SK-N-SH treated with all-trans-retinoic acid at 6 μM for 48 hours (cell line): ENCODE measurements around the gene BICRAL.
A peak's percentile ranks its signal among the peaks of the same experiment; 100 is the strongest.
"Not testable (repeated sequence)": the region's sequence is repeated elsewhere in the genome, so short reads cannot be mapped to it uniquely, and the experiment has no call there.

Experiments
- ATAC-seq: fragments of 200-7000 bp; cut with Tn5 transposase; 3 replicates; pipeline ENCODE4 v1.9.1; 2020; ENCODE audit warnings: mild to moderate bottlenecking, moderate library complexity
- BACH2 ChIP-seq: fragments of 250-450 bp; sonication (Bioruptor Pico); IDR thresholded peaks from 2 replicates; pipeline ENCODE4 v1.9.0; 2021; ENCODE audit warnings: mild to moderate bottlenecking, borderline replicate concordance
- CREB5 ChIP-seq: fragments of 250-450 bp; sonication (Bioruptor Pico); IDR thresholded peaks from 2 replicates; pipeline ENCODE4 v1.5.1; 2020; ENCODE audit warnings: low read depth, mild to moderate bottlenecking, moderate library complexity
- CSDC2 ChIP-seq: fragments of 250-450 bp; sonication (Bioruptor Pico); IDR thresholded peaks from 2 replicates; pipeline ENCODE4 v1.5.0; 2020; ENCODE audit warnings: mild to moderate bottlenecking, moderate library complexity
- ESRRG ChIP-seq: fragments of 250-450 bp; sonication (Bioruptor Pico); IDR thresholded peaks from 2 replicates; pipeline ENCODE4 v1.6.1; 2021; ENCODE audit warnings: mild to moderate bottlenecking
- GLIS3 ChIP-seq: fragments of 250-450 bp; sonication (Bioruptor Pico); IDR thresholded peaks from 2 replicates; pipeline ENCODE4 v1.5.0; 2020; ENCODE audit warnings: mild to moderate bottlenecking, moderate library complexity
- ISL1 ChIP-seq: fragments of 250-450 bp; sonication (Bioruptor Pico); IDR thresholded peaks from 2 replicates; pipeline ENCODE4 v2.1.2; 2022; ENCODE audit warnings: mild to moderate bottlenecking, moderate library complexity
- PPARA ChIP-seq: fragments of 250-450 bp; sonication (Bioruptor Pico); IDR thresholded peaks from 2 replicates; pipeline ENCODE4 v1.5.0; 2020; ENCODE audit warnings: mild to moderate bottlenecking, borderline replicate concordance
- RARB ChIP-seq: fragments of 250-450 bp; sonication (Bioruptor Pico); IDR thresholded peaks from 2 replicates; pipeline ENCODE4 v1.8.0; 2021; ENCODE audit warnings: mild to moderate bottlenecking, moderate library complexity
- SNAI2 ChIP-seq: fragments of 250-450 bp; sonication (Bioruptor Pico); IDR thresholded peaks from 2 replicates; pipeline ENCODE4 v1.5.0; 2020; ENCODE audit warnings: mild to moderate bottlenecking, moderate library complexity
- TCF4 ChIP-seq: fragments of 250-450 bp; sonication (Bioruptor Pico); IDR thresholded peaks from 2 replicates; pipeline ENCODE4 v1.8.0; 2021; ENCODE audit warnings: mild to moderate bottlenecking, moderate library complexity, borderline replicate concordance
- TOX ChIP-seq: fragments of 250-450 bp; sonication (Bioruptor Pico); IDR thresholded peaks from 2 replicates; pipeline ENCODE4 v1.8.0; 2021; ENCODE audit warnings: mild to moderate bottlenecking, moderate library complexity, borderline replicate concordance
- ZC3H10 ChIP-seq: fragments of 250-450 bp; sonication (Bioruptor Pico); IDR thresholded peaks from 2 replicates; pipeline ENCODE4 v1.5.1; 2021; ENCODE audit warnings: mild to moderate bottlenecking, moderate library complexity
- ZFP30 ChIP-seq: fragments of 450-650 bp; formaldehyde crosslinking; IDR thresholded peaks from 2 replicates; pipeline ENCODE4 v1.5.0; 2022; ENCODE audit warnings: mild to moderate bottlenecking, moderate library complexity
- ZNF565 ChIP-seq: fragments of 450-650 bp; formaldehyde crosslinking; conservative IDR thresholded peaks from 2 replicates; pipeline ENCODE4 v1.5.0; 2020; ENCODE audit warnings: low read depth, mild to moderate bottlenecking, moderate library complexity
- ZNF70 ChIP-seq: fragments of 450-650 bp; formaldehyde crosslinking; IDR thresholded peaks from 2 replicates; pipeline ENCODE4 v1.5.0; 2020; ENCODE audit warnings: mild to moderate bottlenecking, moderate library complexity
- ZNF8 ChIP-seq: fragments of 450-650 bp; formaldehyde crosslinking; IDR thresholded peaks from 2 replicates; pipeline ENCODE4 v1.5.0; 2020; ENCODE audit warnings: mild to moderate bottlenecking, moderate library complexity
- TF ChIP-seq, protein P1 (sequence below): fragments of 250-450 bp; sonication (Bioruptor Pico); IDR thresholded peaks from 2 replicates; pipeline ENCODE4 v1.5.0; 2020; ENCODE audit warnings: mild to moderate bottlenecking, moderate library complexity
- TF ChIP-seq, protein P2 (sequence below): fragments of 250-450 bp; sonication (Bioruptor Pico); IDR thresholded peaks from 2 replicates; pipeline ENCODE4 v1.8.0; 2020; ENCODE audit warnings: mild to moderate bottlenecking, moderate library complexity, borderline replicate concordance
- TF ChIP-seq, protein P3 (sequence below): fragments of 250-450 bp; sonication (Bioruptor Pico); IDR thresholded peaks from 2 replicates; pipeline ENCODE4 v1.5.1; 2021; ENCODE audit warnings: mild to moderate bottlenecking, moderate library complexity

Gene BICRAL

DNA sequence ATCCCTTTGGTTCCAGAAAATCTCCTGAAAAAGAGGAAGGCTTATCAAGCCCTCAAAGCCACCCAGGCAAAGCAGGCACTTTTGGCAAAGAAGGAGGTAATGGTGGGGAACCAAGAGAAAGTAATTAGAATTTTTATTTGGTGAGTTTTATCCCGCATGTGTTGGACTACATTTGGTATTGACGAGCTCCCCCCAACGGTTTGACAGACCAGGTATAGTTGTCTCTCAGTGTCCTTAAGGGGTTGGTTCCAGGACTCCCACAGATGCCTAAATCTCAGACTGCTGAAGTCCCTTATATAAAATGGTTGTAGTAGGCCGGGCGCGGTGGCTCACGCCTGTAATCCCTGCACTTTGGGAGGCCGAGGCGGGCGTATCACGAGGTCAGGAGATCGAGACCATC, 99.0 kb downstream of the BICRAL start:
- ATAC-seq, result not testable (repeated sequence)

- TF ChIP-seq ISL1 (CRISPR knock-in tag), result no peak
- no peak for TF ChIP-seq TCF4 (CRISPR knock-in tag)
- no peak for TF ChIP-seq ZC3H10 (CRISPR knock-in tag)
- no peak for TF ChIP-seq BACH2
- TF ChIP-seq RARB (CRISPR knock-in tag), result no peak
- no peak for TF ChIP-seq TOX (CRISPR knock-in tag)
- TF ChIP-seq PPARA (CRISPR knock-in tag), result no peak
- no peak for TF ChIP-seq ZNF565 (CRISPR knock-in tag)
- no peak for TF ChIP-seq CREB5 (CRISPR knock-in tag)
- TF ChIP-seq ESRRG (CRISPR knock-in tag), result no peak
- TF ChIP-seq, protein P1, sequence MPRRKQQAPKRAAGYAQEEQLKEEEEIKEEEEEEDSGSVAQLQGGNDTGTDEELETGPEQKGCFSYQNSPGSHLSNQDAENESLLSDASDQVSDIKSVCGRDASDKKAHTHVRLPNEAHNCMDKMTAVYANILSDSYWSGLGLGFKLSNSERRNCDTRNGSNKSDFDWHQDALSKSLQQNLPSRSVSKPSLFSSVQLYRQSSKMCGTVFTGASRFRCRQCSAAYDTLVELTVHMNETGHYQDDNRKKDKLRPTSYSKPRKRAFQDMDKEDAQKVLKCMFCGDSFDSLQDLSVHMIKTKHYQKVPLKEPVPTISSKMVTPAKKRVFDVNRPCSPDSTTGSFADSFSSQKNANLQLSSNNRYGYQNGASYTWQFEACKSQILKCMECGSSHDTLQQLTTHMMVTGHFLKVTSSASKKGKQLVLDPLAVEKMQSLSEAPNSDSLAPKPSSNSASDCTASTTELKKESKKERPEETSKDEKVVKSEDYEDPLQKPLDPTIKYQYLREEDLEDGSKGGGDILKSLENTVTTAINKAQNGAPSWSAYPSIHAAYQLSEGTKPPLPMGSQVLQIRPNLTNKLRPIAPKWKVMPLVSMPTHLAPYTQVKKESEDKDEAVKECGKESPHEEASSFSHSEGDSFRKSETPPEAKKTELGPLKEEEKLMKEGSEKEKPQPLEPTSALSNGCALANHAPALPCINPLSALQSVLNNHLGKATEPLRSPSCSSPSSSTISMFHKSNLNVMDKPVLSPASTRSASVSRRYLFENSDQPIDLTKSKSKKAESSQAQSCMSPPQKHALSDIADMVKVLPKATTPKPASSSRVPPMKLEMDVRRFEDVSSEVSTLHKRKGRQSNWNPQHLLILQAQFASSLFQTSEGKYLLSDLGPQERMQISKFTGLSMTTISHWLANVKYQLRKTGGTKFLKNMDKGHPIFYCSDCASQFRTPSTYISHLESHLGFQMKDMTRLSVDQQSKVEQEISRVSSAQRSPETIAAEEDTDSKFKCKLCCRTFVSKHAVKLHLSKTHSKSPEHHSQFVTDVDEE (CRISPR knock-in tag), result no peak
- TF ChIP-seq, all 23 proteins: peak for 0
- no peak for ATAC-seq
Observed at GRCh38 chr6:42885702-42886101, 103.8 kb downstream of the BICRAL start.

- not testable (repeated sequence) for ATAC-seq
Observed at GRCh38 chr6:42888201-42888600, 106.3 kb downstream of the BICRAL start.

DNA sequence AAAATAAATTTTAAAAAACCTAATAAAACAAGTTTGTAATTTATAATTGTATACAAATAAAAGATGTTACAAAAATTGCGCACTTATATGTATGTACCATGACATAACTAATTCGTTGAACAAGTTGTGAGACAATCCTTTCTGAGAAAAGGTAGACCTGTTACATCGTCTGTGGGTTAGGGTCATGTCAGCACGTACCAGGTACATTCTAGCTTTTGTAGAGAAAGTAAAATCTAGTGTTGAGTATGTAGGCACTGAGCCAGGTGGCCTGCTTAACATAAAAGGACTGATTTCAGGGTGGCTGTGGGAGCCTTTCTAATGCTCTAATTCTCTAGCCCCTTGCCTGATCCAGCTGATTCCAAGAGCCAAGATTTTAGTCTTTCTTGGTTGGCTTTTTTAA, 108.0 kb downstream of the BICRAL start:
- TF ChIP-seq GLIS3 (CRISPR knock-in tag) (no peak), ZNF8 (no peak), RARB (CRISPR knock-in tag) (no peak), ZC3H10 (CRISPR knock-in tag) (no peak), ZNF565 (CRISPR knock-in tag) (no peak), CSDC2 (CRISPR knock-in tag) (no peak), BACH2 (no peak), SNAI2 (CRISPR knock-in tag) (no peak), ZFP30 (no peak), ZNF70 (CRISPR knock-in tag) (no peak), ISL1 (CRISPR knock-in tag) (no peak)
- TF ChIP-seq, protein P2, sequence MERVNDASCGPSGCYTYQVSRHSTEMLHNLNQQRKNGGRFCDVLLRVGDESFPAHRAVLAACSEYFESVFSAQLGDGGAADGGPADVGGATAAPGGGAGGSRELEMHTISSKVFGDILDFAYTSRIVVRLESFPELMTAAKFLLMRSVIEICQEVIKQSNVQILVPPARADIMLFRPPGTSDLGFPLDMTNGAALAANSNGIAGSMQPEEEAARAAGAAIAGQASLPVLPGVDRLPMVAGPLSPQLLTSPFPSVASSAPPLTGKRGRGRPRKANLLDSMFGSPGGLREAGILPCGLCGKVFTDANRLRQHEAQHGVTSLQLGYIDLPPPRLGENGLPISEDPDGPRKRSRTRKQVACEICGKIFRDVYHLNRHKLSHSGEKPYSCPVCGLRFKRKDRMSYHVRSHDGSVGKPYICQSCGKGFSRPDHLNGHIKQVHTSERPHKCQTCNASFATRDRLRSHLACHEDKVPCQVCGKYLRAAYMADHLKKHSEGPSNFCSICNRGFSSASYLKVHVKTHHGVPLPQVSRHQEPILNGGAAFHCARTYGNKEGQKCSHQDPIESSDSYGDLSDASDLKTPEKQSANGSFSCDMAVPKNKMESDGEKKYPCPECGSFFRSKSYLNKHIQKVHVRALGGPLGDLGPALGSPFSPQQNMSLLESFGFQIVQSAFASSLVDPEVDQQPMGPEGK (CRISPR knock-in tag), result no peak
- TF ChIP-seq, protein P1 (CRISPR knock-in tag), result no peak
- TF ChIP-seq, protein P3, sequence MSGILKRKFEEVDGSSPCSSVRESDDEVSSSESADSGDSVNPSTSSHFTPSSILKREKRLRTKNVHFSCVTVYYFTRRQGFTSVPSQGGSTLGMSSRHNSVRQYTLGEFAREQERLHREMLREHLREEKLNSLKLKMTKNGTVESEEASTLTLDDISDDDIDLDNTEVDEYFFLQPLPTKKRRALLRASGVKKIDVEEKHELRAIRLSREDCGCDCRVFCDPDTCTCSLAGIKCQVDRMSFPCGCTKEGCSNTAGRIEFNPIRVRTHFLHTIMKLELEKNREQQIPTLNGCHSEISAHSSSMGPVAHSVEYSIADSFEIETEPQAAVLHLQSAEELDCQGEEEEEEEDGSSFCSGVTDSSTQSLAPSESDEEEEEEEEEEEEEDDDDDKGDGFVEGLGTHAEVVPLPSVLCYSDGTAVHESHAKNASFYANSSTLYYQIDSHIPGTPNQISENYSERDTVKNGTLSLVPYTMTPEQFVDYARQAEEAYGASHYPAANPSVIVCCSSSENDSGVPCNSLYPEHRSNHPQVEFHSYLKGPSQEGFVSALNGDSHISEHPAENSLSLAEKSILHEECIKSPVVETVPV (CRISPR knock-in tag), result no peak
- TF ChIP-seq, all 23 proteins: peak for 0
- peak; percentile 9; the same call in 2 of the 3 replicates for ATAC-seq
